Inferior parietal cortex (tissue), 1 donor: ENCODE measurements around the gene AMER2.

Experiments used
- DNase-seq: peaks from one replicate; pipeline ENCODE4 v3.0.0-alpha.2; 2016; ENCODE audit errors: extremely low spot score

Gene AMER2, protein sequence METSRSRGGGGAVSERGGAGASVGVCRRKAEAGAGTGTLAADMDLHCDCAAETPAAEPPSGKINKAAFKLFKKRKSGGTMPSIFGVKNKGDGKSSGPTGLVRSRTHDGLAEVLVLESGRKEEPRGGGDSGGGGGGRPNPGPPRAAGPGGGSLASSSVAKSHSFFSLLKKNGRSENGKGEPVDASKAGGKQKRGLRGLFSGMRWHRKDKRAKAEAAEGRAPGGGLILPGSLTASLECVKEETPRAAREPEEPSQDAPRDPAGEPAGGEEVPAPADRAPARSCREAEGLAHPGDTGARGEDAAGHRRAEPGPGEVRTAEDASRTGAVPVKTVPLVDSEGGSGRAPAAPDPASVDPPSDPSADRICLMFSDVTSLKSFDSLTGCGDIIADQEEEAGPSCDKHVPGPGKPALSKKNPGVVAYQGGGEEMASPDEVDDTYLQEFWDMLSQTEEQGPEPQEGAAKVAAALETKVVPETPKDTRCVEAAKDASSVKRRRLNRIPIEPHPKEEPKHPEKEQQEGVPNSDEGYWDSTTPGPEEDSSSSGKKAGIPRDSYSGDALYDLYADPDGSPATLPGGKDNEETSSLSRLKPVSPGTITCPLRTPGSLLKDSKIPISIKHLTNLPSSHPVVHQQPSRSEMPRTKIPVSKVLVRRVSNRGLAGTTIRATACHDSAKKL

DNA sequence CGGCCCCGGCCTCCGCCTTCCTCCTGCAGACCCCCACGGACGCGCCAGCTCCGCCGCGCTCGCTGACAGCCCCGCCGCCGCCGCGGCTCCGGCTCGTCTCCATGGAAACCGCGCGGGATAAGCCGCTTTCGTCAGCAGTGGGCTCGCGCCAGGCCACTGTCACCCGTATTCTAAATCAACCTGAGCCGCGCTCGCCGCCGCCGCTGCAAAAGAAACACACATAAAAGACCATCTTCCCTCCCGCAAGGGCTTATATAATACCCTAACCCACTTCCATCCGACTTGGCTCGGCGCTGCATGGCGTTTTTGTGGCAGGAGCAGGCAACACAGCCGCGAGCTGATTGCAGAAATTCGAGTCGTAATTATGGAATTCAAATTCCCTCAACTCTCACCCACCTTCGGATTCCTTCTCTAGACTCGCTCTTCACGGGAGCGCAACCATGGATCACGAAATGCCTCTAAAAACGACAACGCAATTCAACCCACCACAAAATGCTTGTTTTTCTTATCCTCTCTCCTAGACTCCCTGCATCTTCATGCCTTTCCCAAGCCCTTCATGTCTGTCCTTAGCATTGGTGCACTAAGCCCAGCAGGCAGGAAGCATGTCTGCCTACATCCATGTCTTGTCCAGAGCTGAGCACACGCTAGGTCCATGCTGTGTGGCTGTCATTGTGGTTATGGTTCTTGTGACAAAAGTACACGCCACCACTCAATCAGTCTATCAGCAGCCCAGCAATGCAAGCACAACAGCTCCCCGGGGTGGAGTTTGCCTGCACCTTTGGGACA lies at the start of gene AMER2:
Gene AMER2 (minus strand): TSS at position 772 of the 786 bp plus-strand sequence. CDS start 669 bp downstream, at position 103.
- DNase-seq = peak; percentile 82

DNA sequence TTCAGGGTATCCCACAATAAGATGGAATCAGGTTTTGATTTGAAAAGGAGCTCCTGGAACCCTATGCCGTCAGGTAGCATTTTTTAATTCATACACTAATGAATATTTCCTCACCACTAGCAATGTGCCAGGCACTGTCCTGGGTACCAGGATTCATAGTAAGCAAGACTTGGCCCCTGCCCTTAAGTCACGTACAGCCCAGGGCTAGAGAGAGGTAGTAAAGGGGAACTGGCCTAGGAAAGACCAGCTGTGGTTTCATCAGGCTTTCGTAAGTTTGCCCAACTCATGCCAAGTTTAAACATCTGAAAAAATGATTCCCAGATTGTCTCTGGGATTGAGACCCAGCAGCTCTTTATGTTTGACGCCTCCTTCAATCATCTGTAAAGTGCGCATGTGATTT lies 45.9 kb upstream of the AMER2 start:
- no peak for DNase-seq

DNA sequence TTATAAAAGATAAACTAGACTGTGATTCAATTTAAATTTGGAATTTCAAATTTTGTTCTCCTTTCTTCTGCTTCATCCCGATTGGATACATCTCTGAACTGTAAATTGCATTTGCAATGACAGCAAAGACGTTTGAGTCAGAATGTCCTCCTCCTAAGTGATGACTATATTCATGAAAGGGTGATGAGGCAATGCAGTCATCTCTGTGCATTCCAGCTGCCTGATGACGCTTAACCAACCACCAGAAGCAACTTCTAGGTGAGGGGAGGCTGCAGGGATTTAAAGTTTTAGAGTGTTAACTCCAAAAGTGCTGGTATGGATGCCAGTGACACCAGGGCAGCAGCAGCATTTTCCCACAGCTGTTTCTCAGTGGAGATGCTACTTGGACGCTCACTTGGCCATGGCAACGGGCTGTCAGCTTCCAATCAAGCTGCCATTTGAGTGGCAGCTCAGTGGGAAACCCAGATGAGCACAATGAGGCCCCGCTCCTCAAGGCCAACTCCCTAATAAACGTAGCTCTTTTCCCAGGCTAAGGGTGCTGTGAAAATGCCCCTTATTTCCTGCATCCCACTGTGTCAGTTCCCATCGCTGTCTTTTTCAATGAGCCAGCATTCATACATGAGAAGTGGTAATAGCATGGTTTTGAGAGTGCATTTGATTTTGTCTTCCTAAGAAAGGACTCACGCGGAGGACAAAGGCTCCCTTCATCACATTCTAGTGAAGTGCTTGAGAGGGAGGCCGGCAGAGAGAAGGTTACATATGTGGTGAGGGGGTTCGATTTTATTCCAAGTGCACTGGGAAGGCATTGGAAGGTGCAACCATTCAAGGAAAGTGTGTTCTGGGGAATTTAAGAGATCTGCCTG lies 45.2 kb upstream of the AMER2 start:
- no peak for DNase-seq

DNA sequence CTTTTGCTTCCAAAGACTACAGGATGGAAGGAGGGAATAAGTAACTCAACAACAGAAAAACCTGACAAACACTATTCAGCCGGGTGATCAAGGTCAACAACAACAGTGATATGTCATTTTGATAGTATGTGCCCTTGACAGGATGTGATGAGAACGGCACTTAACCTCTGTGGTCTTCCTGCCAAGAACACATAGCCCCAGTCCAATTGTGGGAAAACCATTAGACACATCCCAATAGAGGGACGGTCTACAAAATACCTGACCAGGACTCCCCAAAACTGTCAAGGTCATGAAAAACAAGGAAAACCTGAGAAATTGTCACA lies 43.1 kb upstream of the AMER2 start:
- no peak for DNase-seq

DNA sequence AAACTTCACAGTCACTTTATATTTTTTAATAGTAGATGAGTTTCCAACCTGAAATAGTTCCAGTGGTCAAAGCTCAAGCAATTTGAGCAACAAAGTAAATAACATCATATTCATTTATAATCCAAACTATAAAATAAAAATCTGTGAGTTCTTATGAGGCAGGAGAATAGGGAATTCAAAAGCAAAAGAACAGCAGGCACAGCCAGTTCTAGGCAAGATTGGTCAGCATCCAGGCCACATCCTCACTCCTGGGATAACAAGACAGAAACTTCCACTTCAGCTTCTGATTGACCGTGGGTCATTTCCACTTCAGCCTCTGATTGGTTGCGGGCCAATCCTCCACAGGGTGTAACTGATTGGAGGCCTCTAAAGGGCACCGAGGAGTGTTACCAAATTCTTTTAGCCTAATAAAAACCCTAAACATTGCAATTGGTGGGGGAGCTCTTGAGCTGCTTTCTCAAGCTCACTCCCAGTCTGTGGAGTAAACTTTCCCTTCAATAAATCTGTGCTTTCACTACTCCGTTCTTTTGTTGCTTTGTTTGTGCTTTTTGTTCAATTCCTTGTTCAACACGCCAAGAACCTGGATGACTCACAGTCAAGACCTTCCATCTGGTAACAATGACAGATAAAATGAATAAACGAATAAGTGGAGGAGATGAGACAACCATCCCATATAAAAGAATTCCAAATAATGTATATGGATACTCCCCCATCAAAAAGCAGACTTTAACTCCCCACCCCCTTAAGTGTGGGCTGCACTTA lies 42.6 kb upstream of the AMER2 start:
- DNase-seq = no peak

DNA sequence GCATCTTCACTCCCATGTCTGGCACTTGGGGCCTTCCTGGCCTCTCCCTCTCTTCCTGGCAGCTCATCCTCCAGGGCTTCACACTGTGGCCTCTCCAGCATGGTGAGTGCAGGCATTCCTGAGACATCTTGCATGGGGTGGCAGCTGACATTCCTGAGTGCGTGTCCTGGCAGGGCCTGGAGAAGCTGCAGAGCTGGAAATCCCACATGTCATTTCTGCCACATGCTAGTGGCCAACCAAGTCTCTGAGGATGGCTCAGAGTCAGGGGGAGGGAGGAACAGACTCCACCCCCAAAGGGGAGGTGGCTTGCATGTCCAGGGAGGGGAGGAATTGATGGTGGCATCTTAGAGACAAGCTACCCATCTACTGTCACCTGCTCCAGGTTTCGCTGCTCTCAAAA lies 41.6 kb upstream of the AMER2 start:
- DNase-seq = no peak

DNA sequence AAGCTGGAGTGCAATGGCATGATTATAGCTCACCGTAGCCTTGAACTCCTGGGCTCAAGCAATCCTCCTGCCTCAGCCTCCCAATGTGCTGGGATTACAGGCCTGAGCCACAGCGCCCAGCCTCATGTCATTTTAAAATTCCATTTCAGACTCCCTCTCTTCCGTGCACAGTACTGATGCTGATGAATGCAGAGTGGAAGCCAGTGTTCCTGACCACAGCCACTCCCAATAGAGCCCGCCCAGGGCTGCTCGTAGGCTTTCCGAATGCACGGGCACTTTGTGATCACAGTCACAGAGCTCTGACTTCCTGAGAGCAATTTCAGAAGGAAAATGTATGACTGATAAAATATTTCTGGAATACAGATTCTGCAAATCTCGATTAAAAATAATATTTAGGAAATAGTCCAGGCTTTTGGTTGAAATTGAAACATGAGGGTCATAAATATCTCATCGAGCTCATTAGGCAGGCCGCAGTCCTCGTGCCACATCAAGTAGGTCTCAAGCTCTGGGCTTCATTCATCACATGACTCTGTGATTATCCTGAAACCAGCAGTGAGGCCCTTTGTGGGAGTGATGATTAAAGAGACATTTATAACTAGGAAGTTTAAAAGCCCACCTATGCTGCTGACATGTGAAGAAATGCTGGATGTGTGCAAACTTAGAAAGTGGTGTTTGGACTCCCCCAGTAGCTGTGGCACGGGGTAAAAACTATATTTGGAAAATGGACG lies 38.9 kb upstream of the AMER2 start:
- DNase-seq = no peak

DNA sequence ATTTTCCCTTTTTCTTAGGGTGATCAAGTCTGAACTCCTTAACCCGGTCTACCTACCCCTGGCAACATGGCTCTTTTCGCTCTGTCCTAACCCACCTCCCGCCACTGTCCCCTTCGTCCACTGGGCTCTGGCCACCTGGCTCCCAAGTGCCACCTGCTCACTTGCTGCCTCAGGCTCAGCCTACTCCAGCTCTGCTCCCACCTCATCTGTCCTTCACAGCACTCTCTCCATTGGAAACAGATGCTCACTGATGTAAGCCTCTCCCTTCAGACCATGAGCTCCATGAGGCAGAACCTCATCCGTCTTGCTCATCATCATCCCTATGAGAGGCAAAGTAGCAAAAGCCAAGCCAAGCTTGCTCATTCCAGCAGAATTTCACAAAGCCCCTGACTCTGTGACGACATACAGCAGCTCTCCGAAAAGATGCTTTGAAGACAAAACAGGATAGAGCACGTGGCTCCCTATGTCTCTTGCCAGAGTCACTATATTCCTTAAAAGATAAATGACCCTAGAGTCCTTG lies 35.3 kb upstream of the AMER2 start:
- no peak for DNase-seq

DNA sequence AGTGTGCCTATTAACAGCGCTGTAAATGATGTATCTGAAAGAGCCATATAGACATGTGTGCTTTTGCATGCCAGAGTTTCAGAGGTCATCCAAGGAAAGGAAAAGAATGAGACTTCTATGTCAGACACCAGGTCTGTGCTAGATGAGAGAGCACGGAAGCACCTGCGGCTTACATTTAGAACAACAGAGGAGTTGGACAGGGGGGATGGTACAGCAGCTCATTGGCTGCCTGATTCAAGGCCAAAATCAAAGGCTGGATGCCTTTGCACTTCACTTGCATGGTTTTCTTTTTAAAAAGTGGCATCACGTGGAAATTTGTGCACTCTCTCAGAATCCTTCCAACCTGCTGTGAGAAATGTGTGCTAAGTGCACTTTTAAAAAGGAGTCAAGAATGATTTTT lies 32.8 kb upstream of the AMER2 start:
- no peak for DNase-seq

DNA sequence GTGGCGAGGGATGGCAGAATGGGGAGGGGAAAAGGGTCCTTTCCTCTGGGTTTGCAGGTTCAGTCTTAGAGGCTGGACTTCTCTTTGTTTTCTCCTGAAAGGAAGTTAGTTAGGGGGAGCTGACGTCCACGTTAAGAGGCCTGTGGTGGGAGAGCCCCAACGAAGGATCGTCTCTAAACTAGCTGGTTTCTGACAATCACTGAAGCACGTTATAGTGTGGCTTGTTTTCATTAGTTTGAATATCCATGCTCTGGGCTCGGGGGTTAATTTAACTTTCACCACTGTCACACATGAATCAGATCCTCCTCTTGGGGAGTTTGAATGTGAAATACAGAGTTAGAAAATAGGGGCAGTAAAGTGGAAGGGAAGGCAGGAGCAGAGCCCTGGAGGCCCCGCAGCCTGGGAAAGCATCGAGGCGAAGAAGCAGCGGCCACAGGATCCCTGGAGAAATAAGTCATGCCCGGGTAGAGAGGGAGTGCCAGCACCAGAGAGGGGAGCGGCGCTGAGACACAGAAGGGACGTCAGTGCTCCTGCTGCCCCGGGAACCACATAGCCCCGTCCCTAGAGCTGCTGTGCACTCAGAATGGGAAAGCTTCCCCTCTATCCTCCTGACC lies 31.1 kb upstream of the AMER2 start:
- no peak for DNase-seq

DNA sequence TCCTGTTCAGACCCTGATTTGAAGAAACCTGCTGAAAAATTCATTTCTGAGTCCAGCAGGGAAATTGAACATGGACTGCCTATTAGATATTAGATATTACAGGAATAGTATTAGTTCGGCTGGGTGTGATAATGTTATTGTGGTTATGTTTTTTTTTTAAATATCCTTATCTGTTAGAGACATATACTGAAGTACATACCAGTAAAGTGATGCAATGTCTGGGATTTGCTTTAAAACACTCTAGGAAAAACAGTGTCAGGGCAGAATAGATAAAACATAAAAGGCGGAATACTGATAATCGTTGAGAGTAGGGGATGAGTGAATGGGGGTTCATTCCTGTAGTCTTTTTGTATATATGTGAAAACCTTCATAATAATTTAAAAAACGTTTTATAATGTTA lies 28.7 kb upstream of the AMER2 start:
- DNase-seq = no peak

DNA sequence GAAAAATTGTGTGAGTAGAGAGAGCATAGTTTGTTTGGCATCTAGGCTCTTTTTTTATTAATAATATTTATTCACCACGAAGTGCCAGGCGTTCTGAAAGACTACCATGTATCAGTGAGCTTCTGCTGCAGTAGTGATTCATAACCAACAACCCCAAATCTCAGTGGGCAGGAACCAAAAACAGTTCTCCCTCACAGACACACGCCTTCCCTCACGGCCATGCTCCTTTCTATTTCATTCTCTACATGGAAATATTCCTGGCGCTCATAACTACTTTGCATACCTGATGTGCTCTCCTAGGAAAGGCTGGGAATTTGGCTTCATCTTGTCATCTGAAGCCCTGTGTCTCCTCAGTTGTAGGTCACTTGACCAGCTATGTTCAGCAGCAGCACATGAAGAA lies 26.6 kb upstream of the AMER2 start:
- no peak for DNase-seq

DNA sequence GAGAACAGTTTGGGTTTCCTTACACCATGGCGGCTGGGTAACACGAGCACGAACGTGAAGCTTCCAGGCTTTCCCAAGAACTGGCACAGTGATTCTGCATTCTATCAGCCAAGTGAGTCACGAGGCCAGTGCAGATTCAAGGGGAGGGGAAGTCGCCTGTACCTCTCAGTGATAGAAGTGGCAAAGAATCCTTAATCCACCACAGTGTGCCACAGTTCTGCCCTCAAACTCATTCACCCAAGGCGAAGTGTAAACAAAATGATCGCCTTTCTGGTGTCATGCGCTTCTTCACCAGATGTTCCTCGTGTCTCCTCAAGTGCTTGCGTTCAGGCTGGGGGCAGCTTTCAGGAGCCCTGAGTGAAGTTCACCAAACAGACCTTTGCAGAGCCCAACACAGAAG lies 24.9 kb upstream of the AMER2 start:
- no peak for DNase-seq

DNA sequence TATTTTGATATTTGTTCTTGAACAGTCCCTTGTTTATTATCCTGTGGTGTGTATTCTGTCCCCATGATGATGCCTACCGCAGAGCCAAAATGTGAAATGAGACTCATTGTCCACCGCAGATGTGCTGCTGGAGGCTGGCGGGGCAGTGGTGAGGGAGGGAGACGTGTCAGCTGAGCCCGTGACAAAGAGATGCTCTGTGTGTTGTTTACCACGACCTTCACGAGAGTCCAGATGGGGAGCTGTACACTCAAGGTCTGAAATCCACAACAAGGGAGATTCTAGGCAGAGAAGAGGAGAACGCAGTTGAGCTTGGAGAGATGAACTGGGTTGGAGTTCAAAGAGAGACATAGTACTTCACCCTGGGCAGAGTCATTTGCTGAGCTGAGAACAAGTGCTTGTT lies 20.8 kb upstream of the AMER2 start:
- peak; percentile 85 for DNase-seq

DNA sequence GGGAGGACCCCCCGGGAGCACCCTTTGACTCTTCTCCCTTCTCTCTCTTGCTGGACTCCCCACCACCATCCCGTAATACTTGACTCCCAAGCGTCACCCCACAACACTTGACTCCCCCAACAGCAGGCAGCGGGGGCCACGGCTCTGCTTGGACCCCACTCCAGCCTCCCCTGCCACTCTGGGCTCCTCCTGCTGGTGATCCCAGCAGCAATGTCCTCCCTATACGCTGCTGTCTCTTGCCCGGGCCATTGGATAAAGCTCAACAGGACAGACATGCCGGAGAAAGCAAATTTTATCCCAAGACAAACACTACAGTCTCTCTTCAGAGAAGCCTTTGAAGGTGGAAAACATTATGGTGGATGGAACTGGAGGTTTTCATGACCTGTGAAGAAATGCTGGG lies 20.4 kb upstream of the AMER2 start:
- no peak for DNase-seq

DNA sequence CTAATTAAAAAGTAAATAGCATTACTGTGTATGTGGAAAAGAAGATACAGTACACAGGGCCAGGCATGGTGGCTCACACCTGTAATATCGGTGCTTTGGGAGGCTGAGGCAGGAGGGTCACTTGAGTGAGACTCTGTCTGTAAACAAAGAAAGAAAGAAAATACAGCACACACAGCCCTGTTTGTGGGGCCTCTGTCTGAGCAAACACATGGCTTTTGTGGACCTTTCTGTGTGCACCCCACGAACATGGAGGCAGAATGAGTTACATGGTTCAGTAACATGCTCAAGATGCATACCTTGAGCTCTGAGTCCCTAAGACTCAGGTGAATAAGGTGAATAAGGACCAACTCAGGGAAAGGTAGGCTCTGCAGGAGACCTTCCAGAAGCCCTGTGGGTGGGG lies 20.0 kb upstream of the AMER2 start:
- DNase-seq = no peak

DNA sequence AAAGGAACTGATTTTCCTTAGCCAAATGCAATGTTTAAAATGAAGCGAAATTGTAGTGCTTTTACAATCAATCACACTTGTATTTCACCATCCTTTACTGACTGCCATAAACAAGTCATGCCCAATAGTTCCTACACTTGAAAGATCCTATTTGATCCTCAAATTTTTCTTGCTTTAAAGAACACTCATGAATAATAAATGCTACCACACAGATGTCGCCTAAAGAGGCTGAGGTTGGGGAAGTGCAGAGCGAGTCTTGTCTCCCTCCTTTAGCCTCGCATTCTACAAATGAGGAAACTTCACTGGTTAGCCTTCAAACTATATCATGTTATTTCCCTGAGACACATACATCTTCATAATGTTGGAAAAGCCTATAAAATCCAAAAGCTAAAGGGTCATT lies 18.7 kb upstream of the AMER2 start:
- DNase-seq = no peak

DNA sequence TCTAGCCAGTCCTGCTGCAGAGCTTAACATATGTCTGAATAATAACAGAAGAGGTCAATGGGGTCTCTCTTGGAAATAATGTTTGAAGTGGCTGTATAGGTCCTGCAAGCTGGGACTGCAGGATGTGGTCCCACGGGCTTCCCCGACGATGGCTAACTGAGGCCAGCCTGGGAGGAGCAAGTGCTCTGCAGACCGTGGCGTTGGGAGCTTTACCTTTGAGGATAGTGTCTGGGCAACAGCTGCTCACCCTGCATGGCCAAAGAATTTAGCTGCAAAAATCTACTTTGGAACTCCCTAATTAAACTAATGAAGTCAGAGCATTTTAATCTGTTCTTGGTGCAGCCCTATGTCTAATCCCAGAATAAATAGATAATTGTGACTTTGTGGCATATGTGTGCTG lies 18.2 kb upstream of the AMER2 start:
- DNase-seq = no peak

DNA sequence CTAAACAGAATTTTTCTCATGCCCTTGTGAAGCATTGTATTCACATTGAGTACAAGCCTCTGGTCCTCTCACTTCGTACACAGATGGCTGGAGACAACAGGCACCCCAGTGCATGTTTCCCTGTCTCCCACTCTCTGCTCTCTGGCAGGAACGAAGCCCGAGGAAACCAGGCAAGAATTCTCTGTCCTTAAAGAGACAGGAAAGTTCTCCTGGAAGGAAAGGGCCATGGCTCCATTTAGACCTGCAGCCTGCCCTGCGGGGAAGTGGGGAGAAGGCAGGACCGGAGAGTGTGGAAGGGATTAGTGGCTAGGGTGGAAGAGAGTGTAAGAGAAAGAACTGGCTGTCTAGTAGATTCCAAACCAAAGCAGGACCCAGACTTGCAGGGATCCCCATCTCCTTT lies 15.5 kb upstream of the AMER2 start:
- DNase-seq = no peak

DNA sequence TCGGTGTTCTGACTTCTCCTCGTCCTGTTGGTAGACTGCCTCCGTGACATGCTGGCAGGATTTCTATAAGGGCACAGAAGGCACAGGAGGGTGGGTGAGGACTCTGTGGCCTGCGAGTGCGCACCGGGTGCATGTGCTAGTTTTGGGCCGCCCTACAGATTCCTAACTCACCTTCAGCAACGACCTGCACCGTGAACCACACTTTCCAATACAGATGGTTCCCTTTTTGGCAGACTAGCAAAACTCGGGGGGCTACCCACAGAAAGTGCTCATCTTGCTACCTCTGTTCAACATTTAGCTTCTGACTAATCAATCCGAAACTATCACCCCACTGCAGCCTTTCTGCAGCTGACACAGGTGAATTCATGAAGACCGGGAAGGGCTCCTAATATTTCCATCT lies 14.1 kb upstream of the AMER2 start:
- no peak for DNase-seq
